ENCODE results near the gene ZNF500.

Gene ZNF500

DNA sequence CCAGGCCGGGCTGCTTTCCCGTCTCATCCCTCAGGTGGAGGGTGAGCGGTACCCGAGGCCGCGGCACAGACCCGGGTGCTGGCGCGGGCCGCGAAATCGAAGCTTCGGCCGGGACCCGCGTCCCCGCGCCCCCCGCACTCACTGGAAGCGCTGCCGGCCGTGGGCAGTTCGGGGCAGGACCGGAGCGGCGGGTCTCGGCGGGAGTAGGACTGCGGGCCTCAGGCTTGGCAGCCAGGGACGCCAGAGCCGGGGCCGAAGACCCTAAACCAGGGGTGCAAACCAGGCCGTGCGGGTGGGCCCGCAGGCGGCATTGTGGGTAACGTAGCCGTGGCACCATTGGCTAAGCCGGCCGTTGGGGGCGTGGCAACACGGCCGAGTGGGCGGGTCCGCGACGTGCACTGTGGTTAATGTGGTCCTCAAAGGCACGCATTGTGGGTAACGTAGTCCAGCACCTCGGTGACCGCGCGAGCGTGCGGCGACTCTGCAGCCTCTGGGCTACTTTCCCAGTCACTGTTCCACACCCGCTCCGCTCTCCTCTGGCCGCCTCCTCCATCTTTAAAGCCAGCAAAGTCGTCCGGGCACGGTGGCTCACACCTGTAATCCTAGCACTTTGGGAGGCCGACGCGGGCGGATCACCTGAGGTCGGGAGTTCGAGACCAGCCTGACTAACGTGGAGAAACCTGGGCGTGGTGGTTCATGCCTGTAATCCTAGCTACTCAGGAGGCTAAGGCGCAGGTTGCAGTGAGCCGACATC, at the start of gene ZNF500:
Gene ZNF500, minus strand, starts transcription at position 288 of the 754 bp plus-strand sequence. CDS start 1,184 bp downstream, outside the sequence.
- peak; percentile 92 to 94 for DNase-seq (ENCODE audit: extremely low read depth in 1 of 2, low read depth in 1 of 2)

DNA sequence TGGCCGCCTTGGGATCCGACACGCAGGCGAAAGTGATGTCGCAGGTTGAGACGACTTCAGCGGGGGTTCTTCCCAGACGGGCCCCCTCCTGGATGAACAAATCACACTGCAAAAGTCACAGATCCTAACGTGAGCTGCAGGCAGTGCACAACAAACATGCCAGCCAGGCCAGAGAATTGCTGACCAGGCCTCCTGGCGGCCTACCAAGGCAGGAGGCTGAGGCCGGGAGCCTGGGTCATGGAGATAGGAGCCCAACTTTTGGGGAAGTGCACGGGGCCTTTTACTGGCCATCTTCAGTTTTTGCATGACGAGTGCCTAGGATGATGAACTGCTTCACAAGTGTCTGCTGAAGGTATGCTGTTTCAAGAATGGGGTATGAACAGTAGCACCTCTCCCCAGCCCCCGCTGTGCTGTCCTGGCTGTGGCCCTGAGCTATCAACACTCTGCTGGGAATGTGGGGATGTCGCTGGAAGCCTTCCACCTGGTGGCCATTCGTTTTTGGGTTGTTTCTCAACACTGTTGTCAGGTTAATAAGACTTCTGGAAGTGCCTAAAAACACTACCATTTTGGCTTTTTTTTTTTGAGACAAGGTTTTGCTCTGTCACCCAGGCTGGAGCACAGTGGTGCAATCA, 47.7 kb upstream of the ZNF500 start:
- no peak for DNase-seq (ENCODE audit: extremely low read depth in 1 of 2, low read depth in 1 of 2)

DNA sequence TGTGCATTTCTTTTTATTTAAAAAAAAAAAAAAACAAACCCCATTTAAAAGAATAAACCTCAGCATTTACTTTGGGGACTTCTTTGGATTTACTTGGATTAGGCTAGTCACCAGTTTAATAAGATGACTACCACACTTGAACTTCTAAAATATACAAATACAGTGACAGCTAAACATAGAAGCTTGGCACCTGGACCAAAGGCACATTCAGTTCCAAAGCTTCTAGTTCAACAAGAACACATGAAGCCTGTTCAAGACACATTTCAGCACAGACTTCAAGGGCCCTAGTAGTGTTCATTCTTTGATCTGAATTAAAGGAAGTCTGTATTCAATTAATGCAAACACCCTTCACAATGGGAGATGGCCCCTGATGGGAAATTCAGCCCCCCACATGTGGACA, 47.1 kb upstream of the ZNF500 start:
- DNase-seq (ENCODE audit: extremely low read depth in 1 of 2, low read depth in 1 of 2): no peak

DNA sequence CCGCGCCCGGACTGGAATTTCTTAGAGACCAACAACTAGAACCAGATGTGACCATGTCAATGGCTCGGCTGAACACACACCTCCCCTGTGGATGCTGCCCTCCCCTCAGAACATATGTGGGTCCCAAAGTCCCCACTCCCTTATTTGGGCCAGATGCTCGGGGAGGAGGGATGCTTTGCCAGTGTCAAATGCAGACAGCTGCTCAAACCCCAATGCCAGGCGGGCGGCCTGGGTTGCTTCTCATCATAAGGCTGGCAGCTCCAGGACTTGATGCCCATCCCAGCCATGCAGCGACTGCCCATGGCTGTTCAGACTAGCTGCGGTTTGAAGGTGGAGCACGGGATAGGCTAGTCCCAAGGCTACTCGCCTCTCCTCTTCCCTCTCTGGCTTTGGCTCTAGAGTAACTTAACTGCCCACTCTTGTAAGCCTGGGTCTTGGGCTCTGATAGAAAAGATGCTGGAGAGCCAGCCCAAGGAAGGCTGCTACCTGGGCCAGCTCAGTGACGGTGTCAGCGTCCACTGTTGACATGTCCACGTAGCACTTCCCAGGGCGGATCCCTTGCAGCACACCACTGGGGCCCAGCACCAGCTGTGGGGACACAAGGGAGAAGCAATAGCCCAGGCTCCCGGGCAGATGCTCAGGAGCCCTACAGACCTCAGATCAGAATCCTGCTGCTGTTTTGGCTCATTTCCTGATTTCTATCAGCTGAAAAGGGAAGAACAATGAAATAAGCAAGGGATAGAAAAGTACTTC, 46.5 kb upstream of the ZNF500 start:
- DNase-seq (ENCODE audit: extremely low read depth in 1 of 2, low read depth in 1 of 2): no peak

DNA sequence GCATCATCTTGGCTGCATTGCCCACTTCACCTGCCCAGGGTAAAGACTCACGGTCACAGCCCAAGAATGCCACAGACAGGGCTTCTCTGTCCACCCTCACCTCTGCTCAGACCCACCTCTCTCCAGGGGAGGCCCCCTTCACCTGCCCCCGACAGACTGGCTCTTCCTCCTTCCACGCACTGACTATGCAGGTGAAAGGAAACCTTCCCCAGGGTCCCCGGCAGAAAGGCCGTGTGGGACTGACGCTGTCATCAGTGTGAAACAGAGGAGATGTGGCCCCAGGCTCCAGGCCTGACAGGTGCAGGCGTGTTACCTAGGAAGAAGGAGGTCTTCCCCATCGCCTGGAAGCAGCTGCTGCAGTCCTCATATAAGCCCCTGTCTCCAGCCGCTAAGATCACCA, 44.8 kb upstream of the ZNF500 start:
- no peak for DNase-seq (ENCODE audit: extremely low read depth in 1 of 2, low read depth in 1 of 2)

DNA sequence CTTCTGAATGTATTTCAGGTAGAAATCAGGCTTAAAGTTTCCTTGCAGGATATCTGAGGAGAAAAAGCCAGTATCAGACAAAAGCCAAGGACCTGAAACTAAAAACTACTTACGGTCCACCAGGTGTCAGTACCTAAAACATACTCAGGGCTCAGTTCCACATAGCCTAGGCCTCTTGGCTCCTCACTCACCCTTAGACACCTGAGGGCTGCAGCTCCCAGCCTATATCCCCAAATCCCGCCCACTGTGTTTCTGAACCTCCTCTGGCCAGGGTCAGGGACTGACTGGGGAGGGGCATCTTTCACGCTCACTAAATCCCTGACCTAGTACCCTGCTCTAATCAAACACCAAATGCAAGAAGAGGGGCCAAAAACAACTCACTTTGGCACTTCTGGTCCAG, 44.3 kb upstream of the ZNF500 start:
- DNase-seq (ENCODE audit: extremely low read depth in 1 of 2, low read depth in 1 of 2): no peak

DNA sequence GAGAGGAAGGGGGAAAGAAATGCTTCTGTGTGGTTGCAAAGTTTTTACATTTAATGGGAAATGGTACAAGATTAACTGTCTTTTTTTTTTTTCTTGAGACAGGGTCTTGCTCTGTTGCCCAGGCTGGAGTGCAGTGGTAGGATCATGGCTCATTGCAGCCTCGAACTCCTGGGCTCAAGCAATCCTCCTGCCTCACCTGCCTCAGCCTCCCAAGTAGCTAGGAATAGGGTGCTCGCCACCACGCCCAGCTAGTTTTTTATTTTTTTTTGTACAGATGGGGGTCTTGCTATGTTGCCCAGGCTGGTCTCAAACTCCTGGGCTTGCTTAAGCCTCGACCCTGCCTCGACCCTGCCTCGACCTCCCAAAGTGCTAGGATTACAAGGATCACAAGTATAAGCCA, 39.3 kb upstream of the ZNF500 start:
- no peak for DNase-seq (ENCODE audit: extremely low read depth in 1 of 2, low read depth in 1 of 2)

DNA sequence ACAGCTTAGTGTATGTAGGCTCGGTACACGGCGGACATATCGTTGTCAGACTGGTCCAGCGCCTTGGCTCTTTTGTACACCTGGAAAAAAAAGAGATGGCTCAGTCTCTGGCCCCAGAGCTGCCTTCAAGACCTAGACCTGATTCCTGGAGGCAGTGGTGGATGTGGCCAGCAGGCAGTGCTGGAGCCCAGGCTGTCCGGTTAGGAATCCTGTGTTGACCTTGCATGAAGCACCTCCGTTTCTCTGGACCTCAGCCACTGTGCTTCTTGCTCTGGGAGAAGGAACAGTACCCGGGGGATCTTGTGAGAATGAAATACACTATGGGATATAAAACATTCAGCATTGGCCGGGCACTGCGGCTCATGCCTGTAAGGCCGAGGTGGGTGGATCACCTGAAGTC, 38.3 kb upstream of the ZNF500 start:
- DNase-seq (ENCODE audit: extremely low read depth in 1 of 2, low read depth in 1 of 2): no peak

DNA sequence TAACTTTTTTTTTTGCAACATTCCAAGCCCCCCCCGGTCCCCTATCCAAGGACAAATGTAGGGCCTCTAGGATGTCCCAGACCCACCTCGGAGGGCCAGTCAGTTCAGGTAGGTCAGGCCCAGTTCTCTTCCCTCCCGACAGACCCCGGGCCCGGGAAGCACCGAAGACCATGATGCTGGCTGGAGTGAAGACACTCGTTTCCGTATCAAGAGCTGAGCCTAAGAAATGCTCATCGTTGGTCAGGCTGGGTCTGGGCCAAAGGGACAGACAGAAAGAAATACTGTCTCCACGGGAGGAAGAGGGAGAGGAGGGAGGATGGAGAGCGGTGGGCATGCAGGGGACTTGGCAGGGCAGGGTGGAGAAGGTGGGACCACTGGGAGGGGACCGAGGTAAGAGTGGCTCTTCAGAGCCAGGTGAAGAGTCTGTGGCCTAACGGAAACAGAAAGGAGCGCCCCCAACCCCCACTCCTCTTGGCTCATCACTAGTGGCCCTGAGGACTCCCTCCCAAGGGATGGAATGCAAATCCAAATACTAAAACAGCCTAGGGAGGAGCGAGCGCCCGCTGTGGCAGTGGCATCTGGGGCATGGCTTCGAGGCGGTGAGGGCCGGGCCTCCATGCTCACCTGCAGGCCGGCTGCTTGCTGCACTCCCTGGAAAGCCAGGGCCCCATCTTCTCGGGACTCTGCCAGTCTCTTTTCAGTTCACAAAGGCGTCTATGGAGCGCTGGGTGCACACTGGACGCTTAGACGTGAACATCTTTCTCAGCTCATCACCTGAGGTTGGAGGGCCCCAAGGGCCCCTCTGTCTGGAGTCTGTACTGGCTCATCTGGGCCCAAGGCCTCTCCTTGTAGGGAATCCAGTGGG, 37.2 kb upstream of the ZNF500 start:
- no peak for DNase-seq (ENCODE audit: extremely low read depth in 1 of 2, low read depth in 1 of 2)

DNA sequence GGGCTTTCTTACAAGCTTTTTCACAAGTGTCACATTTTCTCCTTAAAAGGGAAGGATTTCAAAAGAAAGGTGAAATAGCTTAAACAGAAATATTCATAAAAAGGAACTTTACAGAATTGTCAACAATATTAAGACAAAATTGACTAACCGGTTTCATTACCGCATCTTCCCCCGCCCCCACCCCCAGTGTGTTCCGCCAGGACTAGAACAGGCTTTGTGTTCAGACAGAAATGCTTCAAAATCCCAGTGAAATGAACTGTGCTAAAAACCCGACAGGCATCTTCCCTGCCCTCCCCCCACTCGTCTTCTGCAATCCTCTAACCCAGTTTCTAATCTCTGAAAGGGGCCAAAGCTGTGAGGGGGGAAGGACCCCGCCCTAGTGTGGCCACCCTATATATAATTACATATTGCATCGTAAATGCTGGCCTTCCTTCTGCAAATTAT, 36.5 kb upstream of the ZNF500 start:
- DNase-seq (ENCODE audit: extremely low read depth in 1 of 2, low read depth in 1 of 2): no peak

DNA sequence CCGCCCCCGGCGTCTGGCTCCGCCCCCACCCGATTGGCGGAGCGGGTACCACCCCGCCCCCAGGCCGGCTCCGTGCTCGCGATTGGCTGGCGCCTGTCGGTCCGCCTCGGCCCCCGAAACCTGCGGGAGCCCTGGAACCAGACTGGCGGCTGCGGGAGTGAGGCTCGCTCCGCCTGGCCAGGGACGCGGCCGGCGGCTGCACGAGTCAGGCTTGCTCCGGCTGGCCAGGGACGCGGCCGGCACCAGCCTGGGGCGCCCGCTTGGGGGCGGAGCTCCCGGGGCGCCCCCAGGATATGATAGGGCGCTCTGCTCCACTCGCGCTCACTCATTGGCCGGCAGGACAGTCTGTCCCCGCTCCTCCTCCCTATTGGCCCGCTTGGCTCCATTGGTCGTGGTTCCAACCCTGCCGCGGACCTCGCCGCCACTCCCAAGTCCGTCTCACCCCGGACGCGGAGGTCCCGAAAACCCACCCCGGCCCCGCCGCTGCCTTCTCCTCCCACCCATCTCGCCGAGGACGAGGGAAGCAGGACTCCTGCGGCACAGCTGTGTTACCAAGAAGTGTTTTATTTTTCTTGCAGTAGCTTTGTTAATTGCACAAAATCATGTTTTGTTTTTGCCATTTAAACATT, 35.8 kb upstream of the ZNF500 start:
- DNase-seq (ENCODE audit: extremely low read depth in 1 of 2, low read depth in 1 of 2): peak; percentile 72 to 82

DNA sequence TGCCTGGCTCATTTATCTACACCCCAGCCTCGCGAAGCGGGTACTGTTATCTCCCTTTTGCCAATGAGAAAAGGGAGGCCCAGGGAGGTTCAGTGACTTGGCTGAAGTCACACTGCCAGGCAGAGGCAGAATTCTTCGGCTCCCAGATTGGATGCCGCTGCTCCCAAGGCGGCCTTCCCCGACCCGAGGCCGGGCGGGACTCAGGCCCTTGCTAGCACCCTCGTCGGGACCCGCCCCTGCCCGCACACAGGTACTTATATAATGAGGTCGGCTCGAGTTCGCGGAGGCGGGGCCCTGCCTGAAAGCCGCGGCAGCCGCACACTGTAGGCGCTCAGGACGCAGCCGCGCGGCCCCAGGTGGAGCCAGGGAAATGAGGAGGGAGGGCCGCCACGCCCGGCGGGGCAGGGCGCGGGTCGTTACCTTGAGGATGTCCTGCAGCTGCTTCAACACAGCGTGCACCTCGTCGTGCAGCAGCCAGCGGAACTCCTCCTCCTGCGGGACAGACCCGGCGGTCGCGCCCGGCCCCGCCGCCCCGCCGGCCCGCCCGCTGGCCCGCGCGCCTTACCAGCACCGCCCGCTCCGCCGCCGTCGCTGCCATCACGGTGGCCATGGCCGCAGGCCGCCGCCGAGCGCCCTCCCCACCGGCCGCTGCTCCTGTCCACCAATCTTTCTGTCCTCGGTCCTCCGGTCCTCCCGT, 35.1 kb upstream of the ZNF500 start, which contains the start of gene ROGDI:
Gene ROGDI, minus strand, starts transcription at position 672 of the 697 bp plus-strand sequence. Its CDS starts 62 bp downstream, at position 610.
- peak; percentile 37 to 58 for DNase-seq (ENCODE audit: extremely low read depth in 1 of 2, low read depth in 1 of 2)

DNA sequence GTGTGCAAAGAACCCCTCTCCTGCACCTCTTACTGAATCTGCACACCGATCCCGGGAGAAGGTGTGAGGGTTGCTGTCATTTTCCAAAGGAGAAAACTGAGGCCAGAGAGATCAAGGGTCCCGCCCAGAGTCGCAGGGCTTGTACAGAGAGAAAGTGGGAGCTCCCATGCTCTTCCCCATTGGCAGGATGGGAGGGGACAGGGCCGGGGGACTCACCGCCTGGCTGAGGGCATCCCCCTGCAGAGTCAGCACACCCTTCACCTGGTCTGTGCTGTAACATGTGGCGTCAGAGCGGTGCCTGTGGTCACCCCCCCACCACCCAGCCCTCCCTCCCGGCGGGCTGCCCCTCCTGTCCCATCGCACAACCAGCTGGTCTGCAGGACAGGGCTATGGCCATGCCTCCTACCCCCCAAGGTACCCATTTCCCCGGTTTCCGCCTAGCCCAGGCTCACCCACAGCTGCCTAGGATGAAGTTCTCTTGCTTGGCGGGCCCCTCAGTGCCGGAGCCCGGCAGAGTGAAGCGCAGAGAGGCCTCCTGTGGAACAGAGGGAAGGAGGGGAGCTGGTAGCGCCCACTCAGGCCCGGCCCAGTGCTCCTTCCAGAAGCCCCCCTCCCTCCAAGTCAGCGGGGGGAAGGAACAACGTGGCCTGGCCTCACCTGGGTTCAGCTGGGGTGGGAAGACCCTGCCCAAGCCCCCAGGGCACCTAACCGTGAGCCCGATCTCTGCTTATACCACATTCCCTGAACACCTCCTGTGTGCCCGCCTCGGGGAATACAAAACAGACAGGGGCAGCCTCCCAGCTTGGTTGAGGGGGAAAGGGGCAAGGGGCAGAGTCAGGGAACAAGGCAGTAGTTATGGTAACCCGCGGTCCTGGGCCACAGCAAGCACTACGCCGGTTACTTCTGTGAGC, 34.3 kb upstream of the ZNF500 start:
- DNase-seq (ENCODE audit: extremely low read depth in 1 of 2, low read depth in 1 of 2): no peak

DNA sequence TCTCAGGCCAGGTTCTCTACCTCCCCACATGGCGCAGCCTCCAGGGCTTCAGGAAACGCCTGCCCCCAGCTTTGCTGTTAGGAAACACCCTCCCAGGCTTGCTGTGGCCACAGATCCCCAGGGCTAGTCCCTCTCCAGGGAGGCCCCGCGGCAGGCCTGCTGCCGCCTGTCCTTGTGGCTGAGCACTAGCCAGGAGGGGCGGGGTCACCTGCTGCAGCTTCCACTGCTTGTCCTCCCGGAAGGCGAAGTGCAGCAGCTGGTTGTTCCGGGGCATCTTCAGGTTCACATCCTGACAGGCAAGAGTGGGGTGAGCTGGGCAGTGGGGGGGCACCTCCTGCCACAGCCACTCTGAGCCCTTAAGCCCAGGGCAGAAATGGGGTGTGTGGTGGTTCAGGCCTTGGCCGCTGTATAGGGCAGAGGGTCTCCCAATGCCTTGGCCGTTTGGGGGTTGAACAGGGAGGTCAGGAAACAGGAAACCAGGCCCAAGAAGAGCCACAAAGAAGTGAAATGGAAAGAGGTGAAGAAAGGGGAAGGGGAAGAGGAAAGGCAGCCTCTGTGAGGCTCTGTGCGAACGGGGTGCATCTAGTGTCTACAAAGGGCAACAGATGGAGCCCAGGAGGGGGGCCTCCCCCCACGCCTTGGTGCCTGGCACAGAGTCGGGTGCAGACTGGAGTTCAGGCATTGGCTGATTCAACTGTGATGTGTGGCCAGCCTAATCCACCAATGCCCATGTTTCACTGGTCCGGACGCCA, 33.5 kb upstream of the ZNF500 start:
- DNase-seq (ENCODE audit: extremely low read depth in 1 of 2, low read depth in 1 of 2): no peak

DNA sequence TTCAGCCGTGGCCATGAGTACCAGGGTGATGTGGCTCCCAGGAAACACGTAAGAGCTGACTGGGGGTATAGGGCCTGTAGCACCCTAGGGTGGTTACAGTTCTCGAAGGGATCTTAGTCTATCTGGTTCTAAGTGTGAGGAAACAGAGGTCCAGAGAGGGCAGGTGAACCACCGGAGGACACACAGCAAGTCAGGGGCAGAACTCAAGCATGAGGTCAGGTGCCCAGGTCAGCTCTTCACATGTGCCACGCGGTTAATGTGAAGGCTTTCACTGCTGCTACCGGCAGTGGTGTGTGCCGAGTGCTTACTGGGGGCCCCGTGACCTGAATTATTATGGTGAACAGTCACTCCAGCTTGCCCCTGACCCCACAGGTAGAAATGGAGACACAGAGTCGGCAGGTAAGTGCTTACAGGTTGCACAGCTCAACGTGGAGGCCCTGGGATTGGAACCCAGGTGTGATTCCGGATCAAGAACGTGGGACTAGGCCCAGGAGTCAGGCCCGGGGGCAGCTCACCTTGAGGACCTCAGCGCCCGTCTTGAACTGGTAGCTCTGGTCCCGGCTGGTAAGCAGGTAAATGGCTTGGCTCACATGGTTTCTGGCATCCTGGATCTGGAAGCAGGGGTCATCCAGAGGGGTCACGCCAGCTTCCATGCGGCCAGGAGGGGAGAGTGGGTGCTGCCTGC, 32.4 kb upstream of the ZNF500 start:
- DNase-seq (ENCODE audit: extremely low read depth in 1 of 2, low read depth in 1 of 2): no peak

DNA sequence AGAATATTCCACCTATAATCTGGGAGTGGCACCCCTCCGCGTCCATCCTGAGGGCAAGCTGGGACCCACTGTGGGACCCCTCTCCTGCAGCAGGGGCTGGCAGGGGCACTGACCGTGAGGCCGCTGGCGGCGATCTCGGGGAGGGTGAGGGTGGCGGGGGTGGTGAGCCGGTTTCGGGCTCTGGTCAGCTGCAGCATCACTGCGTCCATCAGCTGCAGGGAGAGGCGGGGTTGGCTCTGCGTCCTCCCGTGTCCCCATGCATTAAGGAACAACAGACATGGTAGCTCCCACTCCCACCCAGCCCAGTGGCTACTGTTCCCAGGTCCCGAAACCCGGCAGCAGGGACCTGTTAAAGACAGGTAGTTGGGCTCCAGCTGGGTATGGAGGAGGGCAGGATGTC, 31.5 kb upstream of the ZNF500 start:
- no peak for DNase-seq (ENCODE audit: extremely low read depth in 1 of 2, low read depth in 1 of 2)

DNA sequence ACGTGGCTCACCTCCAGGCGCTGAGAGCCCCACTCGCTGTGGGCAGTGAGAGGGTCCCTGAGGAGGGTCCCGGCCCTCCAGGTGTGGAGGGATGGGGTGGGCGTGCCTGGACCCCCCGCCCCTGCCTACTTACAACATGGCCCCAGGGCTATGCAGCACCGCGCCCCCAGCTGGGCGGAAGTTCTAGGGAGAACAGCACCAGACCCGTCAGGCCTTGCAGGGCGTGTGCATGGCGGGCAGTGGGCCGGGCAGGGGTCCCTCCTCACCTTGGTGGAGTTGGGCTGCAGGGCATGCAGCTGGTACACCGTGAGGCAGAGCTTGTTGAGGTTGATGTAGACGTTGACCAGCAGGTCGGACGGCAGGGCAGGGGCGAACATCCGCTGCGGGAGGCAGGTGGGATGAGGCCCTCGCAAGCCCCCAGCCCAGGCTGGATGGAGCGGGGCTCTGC, 30.9 kb upstream of the ZNF500 start:
- DNase-seq (ENCODE audit: extremely low read depth in 1 of 2, low read depth in 1 of 2): no peak

All from stimulated activated CD8-positive, alpha-beta memory T cell treated with anti-CD3 and anti-CD28 coated beads, Interleukin-7, amount 100 ng/mL, for 48 hours (primary cell).